ENCODE results near the gene HSPB3.

HSPB3 gene

GRCh38 chr5:54470677-54471076, 15.2 kb downstream of the HSPB3 start:
- Histone ChIP-seq H3K4me3 (ENCODE audit: low read depth in 1 of 2, low read length in 2 of 2) (no peak overlapping the region), H4K20me1 (ENCODE audit: insufficient read depth, low read length) (no peaks in the 10 kb centered on the region), H3K4me2 (ENCODE audit: insufficient read depth, low read length) (no peak overlapping the region), H3K36me3 (ENCODE audit: insufficient read depth, low read length) (no peaks in the 10 kb centered on the region), H3K9me3 (ENCODE audit: insufficient read depth, low read length, severe bottlenecking) (no peaks in the 10 kb centered on the region), H2AFZ (ENCODE audit: low read depth, low read length) (no peak overlapping the region), H3K79me2 (ENCODE audit: insufficient read depth, low read length) (no peaks in the 10 kb centered on the region), H3K27me3 (ENCODE audit: insufficient read depth, low read length, poor library complexity) (no peaks in the 10 kb centered on the region), H3K9ac (ENCODE audit: low read depth, low read length) (no peak overlapping the region), H3K4me1 (ENCODE audit: insufficient read depth, low read length) (no peaks in the 10 kb centered on the region), H3K27ac (ENCODE audit: low read length) (no peak overlapping the region)
- ATAC-seq (ENCODE audit: insufficient read depth, low read depth): no peak
- no peak for TF ChIP-seq EZH2 (IDR thresholded peaks at IDR 0.05; ENCODE audit: borderline replicate concordance, low read depth, low read length, severe bottlenecking)
- TF ChIP-seq CTCF (IDR thresholded peaks at IDR 0.05; ENCODE audit: borderline replicate concordance, extremely low read depth, low read length, poor library complexity, severe bottlenecking): no peak
- DNase-seq: no peak

- ATAC-seq (ENCODE audit: insufficient read depth, low read depth): no peak
Measured at GRCh38 chr5:54471398-54471797, 15.9 kb downstream of the HSPB3 start.

GRCh38 chr5:54476682-54477081, 21.2 kb downstream of the HSPB3 start:
- H3K4me3 ChIP-seq (ENCODE audit: low read depth in 1 of 2, low read length in 2 of 2): no peak overlapping the region
- DNase-seq (no peak), ATAC-seq (ENCODE audit: insufficient read depth, low read depth) (no peak)
- no peaks in the 10 kb centered on the region for H3K9me3 ChIP-seq (ENCODE audit: insufficient read depth, low read length, severe bottlenecking)
- H3K4me1 ChIP-seq (ENCODE audit: insufficient read depth, low read length): no peaks in the 10 kb centered on the region
- H3K79me2 ChIP-seq (ENCODE audit: insufficient read depth, low read length): no peaks in the 10 kb centered on the region
- no peaks in the 10 kb centered on the region for H3K27me3 ChIP-seq (ENCODE audit: insufficient read depth, low read length, poor library complexity)
- H2AFZ ChIP-seq (ENCODE audit: low read depth, low read length): no peak overlapping the region
- H4K20me1 ChIP-seq (ENCODE audit: insufficient read depth, low read length): no peaks in the 10 kb centered on the region
- H3K36me3 ChIP-seq (ENCODE audit: insufficient read depth, low read length): no peaks in the 10 kb centered on the region
- no peak overlapping the region for H3K27ac ChIP-seq (ENCODE audit: low read length)
- H3K4me2 ChIP-seq (ENCODE audit: insufficient read depth, low read length): no peak overlapping the region
- TF ChIP-seq EZH2 (IDR thresholded peaks at IDR 0.05; ENCODE audit: borderline replicate concordance, low read depth, low read length, severe bottlenecking) (no peak), CTCF (IDR thresholded peaks at IDR 0.05; ENCODE audit: borderline replicate concordance, extremely low read depth, low read length, poor library complexity, severe bottlenecking) (no peak)
- H3K9ac ChIP-seq (ENCODE audit: low read depth, low read length): no peak overlapping the region

More at GRCh38 chr5:54471398-54471797, 15.9 kb downstream of the HSPB3 start:
- H4K20me1 ChIP-seq (ENCODE audit: insufficient read depth, low read length): no peaks in the 10 kb centered on the region
- H3K79me2 ChIP-seq (ENCODE audit: insufficient read depth, low read length): no peaks in the 10 kb centered on the region
- no peak overlapping the region for H3K4me3 ChIP-seq (ENCODE audit: low read depth in 1 of 2, low read length in 2 of 2)
- H3K4me1 ChIP-seq (ENCODE audit: insufficient read depth, low read length): no peaks in the 10 kb centered on the region
- H3K9me3 ChIP-seq (ENCODE audit: insufficient read depth, low read length, severe bottlenecking): no peaks in the 10 kb centered on the region
- H3K36me3 ChIP-seq (ENCODE audit: insufficient read depth, low read length): no peaks in the 10 kb centered on the region
- H2AFZ ChIP-seq (ENCODE audit: low read depth, low read length): no peak overlapping the region
- TF ChIP-seq CTCF (IDR thresholded peaks at IDR 0.05; ENCODE audit: borderline replicate concordance, extremely low read depth, low read length, poor library complexity, severe bottlenecking) (no peak), EZH2 (IDR thresholded peaks at IDR 0.05; ENCODE audit: borderline replicate concordance, low read depth, low read length, severe bottlenecking) (no peak)
- H3K9ac ChIP-seq (ENCODE audit: low read depth, low read length): no peak overlapping the region
- no peaks in the 10 kb centered on the region for H3K27me3 ChIP-seq (ENCODE audit: insufficient read depth, low read length, poor library complexity)
- no peak for DNase-seq
- no peak overlapping the region for H3K27ac ChIP-seq (ENCODE audit: low read length)
- no peak overlapping the region for H3K4me2 ChIP-seq (ENCODE audit: insufficient read depth, low read length)

GRCh38 chr5:54477941-54478478, 22.5 kb downstream of the HSPB3 start:
- Histone ChIP-seq H3K9me3 (ENCODE audit: insufficient read depth, low read length, severe bottlenecking) (no peaks in the 10 kb centered on the region), H3K79me2 (ENCODE audit: insufficient read depth, low read length) (no peaks in the 10 kb centered on the region), H3K4me1 (ENCODE audit: insufficient read depth, low read length) (no peaks in the 10 kb centered on the region), H2AFZ (ENCODE audit: low read depth, low read length) (no peak overlapping the region), H3K27ac (ENCODE audit: low read length) (no peak overlapping the region), H3K4me2 (ENCODE audit: insufficient read depth, low read length) (no peak overlapping the region), H3K9ac (ENCODE audit: low read depth, low read length) (no peak overlapping the region), H3K36me3 (ENCODE audit: insufficient read depth, low read length) (no peaks in the 10 kb centered on the region), H3K4me3 (ENCODE audit: low read depth in 1 of 2, low read length in 2 of 2) (no peak overlapping the region), H3K27me3 (ENCODE audit: insufficient read depth, low read length, poor library complexity) (no peaks in the 10 kb centered on the region), H4K20me1 (ENCODE audit: insufficient read depth, low read length) (no peaks in the 10 kb centered on the region)
- TF ChIP-seq CTCF (IDR thresholded peaks at IDR 0.05; ENCODE audit: borderline replicate concordance, extremely low read depth, low read length, poor library complexity, severe bottlenecking) (no peak), EZH2 (IDR thresholded peaks at IDR 0.05; ENCODE audit: borderline replicate concordance, low read depth, low read length, severe bottlenecking) (no peak)
- ATAC-seq (ENCODE audit: insufficient read depth, low read depth): no peak
- DNase-seq: no peak

Data from DND-41 (cell line).